Measurements from ENCODE around the gene CASK.

The CASK gene

GRCh38 chrX:41507919-41508318 is 415.4 kb downstream of the CASK start:
- no peak overlapping the region for H3K4me3 ChIP-seq (ENCODE audit: low read depth in 1 of 2, low read length in 2 of 2)
- DNase-seq (no peak), ATAC-seq (ENCODE audit: insufficient read depth, low read depth) (no peak)
- no peak for TF ChIP-seq CTCF (IDR thresholded peaks at IDR 0.05; ENCODE audit: borderline replicate concordance, extremely low read depth, low read length, poor library complexity, severe bottlenecking)
- TF ChIP-seq EZH2 (IDR thresholded peaks at IDR 0.05; ENCODE audit: borderline replicate concordance, low read depth, low read length, severe bottlenecking): no peak
- H2AFZ ChIP-seq (ENCODE audit: low read depth, low read length): no peak overlapping the region
- no peaks in the 10 kb centered on the region for H3K79me2 ChIP-seq (ENCODE audit: insufficient read depth, low read length)
- H4K20me1 ChIP-seq (ENCODE audit: insufficient read depth, low read length): no peaks in the 10 kb centered on the region
- no peak overlapping the region for H3K9ac ChIP-seq (ENCODE audit: low read depth, low read length)
- no peaks in the 10 kb centered on the region for H3K27me3 ChIP-seq (ENCODE audit: insufficient read depth, low read length, poor library complexity)
- H3K4me1 ChIP-seq (ENCODE audit: insufficient read depth, low read length): peaks cover 12% of the 10 kb centered on the region
- no peaks in the 10 kb centered on the region for H3K36me3 ChIP-seq (ENCODE audit: insufficient read depth, low read length)
- no peaks in the 10 kb centered on the region for H3K9me3 ChIP-seq (ENCODE audit: insufficient read depth, low read length, severe bottlenecking)
- H3K27ac ChIP-seq (ENCODE audit: low read length): no peak overlapping the region
- H3K4me2 ChIP-seq (ENCODE audit: insufficient read depth, low read length): no peak overlapping the region

- no peak for ATAC-seq (ENCODE audit: insufficient read depth, low read depth)
- Histone ChIP-seq H2AFZ (ENCODE audit: low read depth, low read length) (no peak overlapping the region), H3K27me3 (ENCODE audit: insufficient read depth, low read length, poor library complexity) (no peaks in the 10 kb centered on the region), H4K20me1 (ENCODE audit: insufficient read depth, low read length) (no peaks in the 10 kb centered on the region), H3K79me2 (ENCODE audit: insufficient read depth, low read length) (no peaks in the 10 kb centered on the region), H3K9me3 (ENCODE audit: insufficient read depth, low read length, severe bottlenecking) (no peaks in the 10 kb centered on the region), H3K27ac (ENCODE audit: low read length) (no peak overlapping the region), H3K4me2 (ENCODE audit: insufficient read depth, low read length) (no peak overlapping the region), H3K4me1 (ENCODE audit: insufficient read depth, low read length) (peaks cover 4% of the 10 kb centered on the region; the same call in 1 of the 2 replicates), H3K36me3 (ENCODE audit: insufficient read depth, low read length) (no peaks in the 10 kb centered on the region), H3K4me3 (ENCODE audit: low read depth in 1 of 2, low read length in 2 of 2) (no peak overlapping the region), H3K9ac (ENCODE audit: low read depth, low read length) (no peak overlapping the region)
- TF ChIP-seq EZH2 (IDR thresholded peaks at IDR 0.05; ENCODE audit: borderline replicate concordance, low read depth, low read length, severe bottlenecking) (no peak), CTCF (IDR thresholded peaks at IDR 0.05; ENCODE audit: borderline replicate concordance, extremely low read depth, low read length, poor library complexity, severe bottlenecking) (no peak)
- no peak for DNase-seq
Observed at GRCh38 chrX:41502004-41502403, 421.4 kb downstream of the CASK start.

- no peak overlapping the region; the same call in 1 of the 2 replicates for H2AFZ ChIP-seq (ENCODE audit: low read depth, low read length)
- H4K20me1 ChIP-seq (ENCODE audit: insufficient read depth, low read length): no peaks in the 10 kb centered on the region
- DNase-seq: no peak
- H3K4me2 ChIP-seq (ENCODE audit: insufficient read depth, low read length): no peak overlapping the region
- H3K4me3 ChIP-seq (ENCODE audit: low read depth in 1 of 2, low read length in 2 of 2): no peak overlapping the region
- H3K36me3 ChIP-seq (ENCODE audit: insufficient read depth, low read length): no peaks in the 10 kb centered on the region
- H3K9ac ChIP-seq (ENCODE audit: low read depth, low read length): no peak overlapping the region
- H3K79me2 ChIP-seq (ENCODE audit: insufficient read depth, low read length): no peaks in the 10 kb centered on the region
- H3K4me1 ChIP-seq (ENCODE audit: insufficient read depth, low read length): peaks cover 4% of the 10 kb centered on the region; the same call in 1 of the 2 replicates
- no peak overlapping the region for H3K27ac ChIP-seq (ENCODE audit: low read length)
- no peak for TF ChIP-seq EZH2 (IDR thresholded peaks at IDR 0.05; ENCODE audit: borderline replicate concordance, low read depth, low read length, severe bottlenecking)
- no peak for TF ChIP-seq CTCF (IDR thresholded peaks at IDR 0.05; ENCODE audit: borderline replicate concordance, extremely low read depth, low read length, poor library complexity, severe bottlenecking)
- H3K9me3 ChIP-seq (ENCODE audit: insufficient read depth, low read length, severe bottlenecking): no peaks in the 10 kb centered on the region
- no peaks in the 10 kb centered on the region for H3K27me3 ChIP-seq (ENCODE audit: insufficient read depth, low read length, poor library complexity)
- ATAC-seq (ENCODE audit: insufficient read depth, low read depth): no peak
Observed at GRCh38 chrX:41499984-41500383, 423.4 kb downstream of the CASK start.

- ATAC-seq (ENCODE audit: insufficient read depth, low read depth) (peak; percentile 54; the same call in 1 of the 3 replicates), DNase-seq (no peak)
- Histone ChIP-seq H3K27ac (ENCODE audit: low read length) (no peak overlapping the region), H3K4me1 (ENCODE audit: insufficient read depth, low read length) (peaks cover 4% of the 10 kb centered on the region; the same call in 1 of the 2 replicates), H4K20me1 (ENCODE audit: insufficient read depth, low read length) (no peaks in the 10 kb centered on the region), H2AFZ (ENCODE audit: low read depth, low read length) (no peak overlapping the region), H3K27me3 (ENCODE audit: insufficient read depth, low read length, poor library complexity) (no peaks in the 10 kb centered on the region), H3K9me3 (ENCODE audit: insufficient read depth, low read length, severe bottlenecking) (no peaks in the 10 kb centered on the region), H3K4me2 (ENCODE audit: insufficient read depth, low read length) (no peak overlapping the region), H3K9ac (ENCODE audit: low read depth, low read length) (no peak overlapping the region), H3K36me3 (ENCODE audit: insufficient read depth, low read length) (no peaks in the 10 kb centered on the region), H3K4me3 (ENCODE audit: low read depth in 1 of 2, low read length in 2 of 2) (no peak overlapping the region), H3K79me2 (ENCODE audit: insufficient read depth, low read length) (no peaks in the 10 kb centered on the region)
- TF ChIP-seq EZH2 (IDR thresholded peaks at IDR 0.05; ENCODE audit: borderline replicate concordance, low read depth, low read length, severe bottlenecking): no peak
- TF ChIP-seq CTCF (IDR thresholded peaks at IDR 0.05; ENCODE audit: borderline replicate concordance, extremely low read depth, low read length, poor library complexity, severe bottlenecking): no peak
Observed at GRCh38 chrX:41499195-41499594, 424.2 kb downstream of the CASK start.

Data from DND-41 (cell line).